ENCODE measurements around the gene USP48. TPM values are rescaled to one million over a fixed set of nuclear protein-coding genes. Genes with fewer than 3 reads are reported as not detected.
A peak's percentile ranks its signal among the peaks of the same experiment; 100 is the strongest.
"Not testable (repeated sequence)": the region's sequence is repeated elsewhere in the genome, so short reads cannot be mapped to it uniquely, and the experiment has no call there.

USP48 gene
- total and polyA plus RNA-seq, 3 experiments from 2014 or later, result 41.4 to 61.5 (median 60.6) TPM

- Histone ChIP-seq H3K27ac (ENCODE audit: low read depth, low read length) (peak overlapping the region; percentile 65), H3K4me1 (ENCODE audit: insufficient read depth, low read length) (no peaks in the 10 kb centered on the region), H3K4me3 (ENCODE audit: low read length) (no peak overlapping the region), H3K27me3 (ENCODE audit: insufficient read depth, low read length, poor library complexity, severe bottlenecking) (no peaks in the 10 kb centered on the region), H3K9me3 (ENCODE audit: low read length) (no peaks in the 10 kb centered on the region), H3K36me3 (ENCODE audit: insufficient read depth, low read length) (no peaks in the 10 kb centered on the region)
- ChIA-PET CTCF (no interaction called here), POLR2A (no interaction called here)
- no peak overlapping the region for H3K27ac Mint-ChIP-seq
- no peaks in the 10 kb centered on the region for H3K36me3 Mint-ChIP-seq
- H3K27me3 Mint-ChIP-seq, result peaks cover 1 to 24% of the 10 kb centered on the region in 2 donors
- H3K4me1 Mint-ChIP-seq, result no peaks in the 10 kb centered on the region
- H3K9me3 Mint-ChIP-seq, result no peaks in the 10 kb centered on the region
- no peak for DNase-seq
- no peak overlapping the region for H3K4me3 Mint-ChIP-seq
Observed at GRCh38 chr1:21631944-21632887, 150.7 kb downstream of the USP48 start.

GRCh38 chr1:21631590-21631943 lies 151.4 kb downstream of the USP48 start:
- DNase-seq; CTCF ChIA-PET; H3K4me1 Mint-ChIP-seq; H3K4me3 ChIP-seq (ENCODE audit: low read length); H3K27ac Mint-ChIP-seq; H3K36me3 Mint-ChIP-seq; H3K36me3 ChIP-seq (ENCODE audit: insufficient read depth, low read length); H3K4me1 ChIP-seq (ENCODE audit: insufficient read depth, low read length); H3K9me3 Mint-ChIP-seq; H3K9me3 ChIP-seq (ENCODE audit: low read length); H3K27me3 ChIP-seq (ENCODE audit: insufficient read depth, low read length, poor library complexity, severe bottlenecking); POLR2A ChIA-PET: not testable (repeated sequence)
- peak overlapping the region; percentile 65 for H3K27ac ChIP-seq (ENCODE audit: low read depth, low read length)
- peaks cover 1 to 24% of the 10 kb centered on the region in 2 donors for H3K27me3 Mint-ChIP-seq
- H3K4me3 Mint-ChIP-seq, result peak overlapping the region in 1 of 7 donors; percentile 3

GRCh38 chr1:21630571-21631343 lies 152.2 kb downstream of the USP48 start:
- H3K4me3 ChIP-seq (ENCODE audit: low read length), result no peak overlapping the region
- ChIA-PET POLR2A (no interaction called here), CTCF (no interaction called here)
- peak overlapping the region; percentile 16 for H3K27ac ChIP-seq (ENCODE audit: low read depth, low read length)
- H3K27me3 Mint-ChIP-seq, result peaks cover 1 to 24% of the 10 kb centered on the region in 2 donors
- H3K4me3 Mint-ChIP-seq, result no peak overlapping the region
- H3K36me3 ChIP-seq (ENCODE audit: insufficient read depth, low read length), result no peaks in the 10 kb centered on the region
- no peak overlapping the region for H3K27ac Mint-ChIP-seq
- no peaks in the 10 kb centered on the region for H3K4me1 ChIP-seq (ENCODE audit: insufficient read depth, low read length)
- no peaks in the 10 kb centered on the region for H3K9me3 Mint-ChIP-seq
- no peaks in the 10 kb centered on the region for H3K36me3 Mint-ChIP-seq
- no peak for DNase-seq
- no peaks in the 10 kb centered on the region for H3K9me3 ChIP-seq (ENCODE audit: low read length)
- no peaks in the 10 kb centered on the region for H3K27me3 ChIP-seq (ENCODE audit: insufficient read depth, low read length, poor library complexity, severe bottlenecking)
- H3K4me1 Mint-ChIP-seq, result no peaks in the 10 kb centered on the region

GRCh38 chr1:21629971-21630370 lies 153.0 kb downstream of the USP48 start:
- Histone ChIP-seq H3K27ac (ENCODE audit: low read depth, low read length) (no peak overlapping the region), H3K4me3 (ENCODE audit: low read length) (no peak overlapping the region), H3K4me1 (ENCODE audit: insufficient read depth, low read length) (no peaks in the 10 kb centered on the region), H3K27me3 (ENCODE audit: insufficient read depth, low read length, poor library complexity, severe bottlenecking) (no peaks in the 10 kb centered on the region), H3K36me3 (ENCODE audit: insufficient read depth, low read length) (no peaks in the 10 kb centered on the region), H3K9me3 (ENCODE audit: low read length) (no peaks in the 10 kb centered on the region)
- H3K36me3 Mint-ChIP-seq, result no peaks in the 10 kb centered on the region
- DNase-seq, result no peak
- H3K27me3 Mint-ChIP-seq, result peaks cover 1 to 24% of the 10 kb centered on the region in 2 donors
- H3K4me3 Mint-ChIP-seq, result no peak overlapping the region
- no peak overlapping the region for H3K27ac Mint-ChIP-seq
- H3K4me1 Mint-ChIP-seq, result no peaks in the 10 kb centered on the region
- CTCF ChIA-PET, result no interaction called here
- H3K9me3 Mint-ChIP-seq, result no peaks in the 10 kb centered on the region
- POLR2A ChIA-PET, result no interaction called here

GRCh38 chr1:21628798-21629393 lies 154.1 kb downstream of the USP48 start:
- no peaks in the 10 kb centered on the region for H3K4me1 Mint-ChIP-seq
- H3K4me3 ChIP-seq (ENCODE audit: low read length), result no peak overlapping the region
- H3K36me3 ChIP-seq (ENCODE audit: insufficient read depth, low read length), result no peaks in the 10 kb centered on the region
- CTCF ChIA-PET, result no interaction called here
- POLR2A ChIA-PET, result no interaction called here
- DNase-seq, result no peak
- H3K9me3 ChIP-seq (ENCODE audit: low read length), result no peaks in the 10 kb centered on the region
- no peaks in the 10 kb centered on the region for H3K9me3 Mint-ChIP-seq
- H3K4me1 ChIP-seq (ENCODE audit: insufficient read depth, low read length), result no peaks in the 10 kb centered on the region
- no peaks in the 10 kb centered on the region for H3K36me3 Mint-ChIP-seq
- no peak overlapping the region for H3K27ac Mint-ChIP-seq
- no peak overlapping the region for H3K4me3 Mint-ChIP-seq
- H3K27me3 ChIP-seq (ENCODE audit: insufficient read depth, low read length, poor library complexity, severe bottlenecking), result no peaks in the 10 kb centered on the region
- H3K27me3 Mint-ChIP-seq, result peaks cover 1 to 27% of the 10 kb centered on the region in 2 donors
- peak overlapping the region; percentile 16 for H3K27ac ChIP-seq (ENCODE audit: low read depth, low read length)

Other genes with a start within 250 kb of the USP48 start
- under 1 TPM; 0.44 to 0.50 TPM for gene RAP1GAP, start 113.8 kb downstream of the USP48 start, total RNA-seq
- not detected for gene RAP1GAP, start 113.8 kb downstream of the USP48 start, polyA plus RNA-seq
- gene LDLRAD2, start 29.1 kb upstream of the USP48 start, total RNA-seq, result not detected
- gene LDLRAD2, start 29.1 kb upstream of the USP48 start, polyA plus RNA-seq, result not detected
- under 1 TPM; 0.24 to 0.72 TPM for gene HSPG2, start 154.2 kb upstream of the USP48 start, total RNA-seq
- gene HSPG2, start 154.2 kb upstream of the USP48 start, polyA plus RNA-seq, result not detected
- gene CELA3B, start 193.9 kb upstream of the USP48 start, total RNA-seq, result not detected
- gene CELA3B, start 193.9 kb upstream of the USP48 start, polyA plus RNA-seq, result not detected
- gene CELA3A, start 218.5 kb upstream of the USP48 start, total RNA-seq, result not detected
- not detected for gene CELA3A, start 218.5 kb upstream of the USP48 start, polyA plus RNA-seq